ENCODE data around the gene TTYH3. TPM values are rescaled to one million over a fixed set of nuclear protein-coding genes. Genes with fewer than 3 reads are reported as not detected.

The TTYH3 gene
- total RNA-seq, 1 donor from 2014 or later = 170 TPM

- no peak overlapping the region for H3K4me3 Mint-ChIP-seq (ENCODE audit: low read depth)
- TF ChIP-seq, protein P1, sequence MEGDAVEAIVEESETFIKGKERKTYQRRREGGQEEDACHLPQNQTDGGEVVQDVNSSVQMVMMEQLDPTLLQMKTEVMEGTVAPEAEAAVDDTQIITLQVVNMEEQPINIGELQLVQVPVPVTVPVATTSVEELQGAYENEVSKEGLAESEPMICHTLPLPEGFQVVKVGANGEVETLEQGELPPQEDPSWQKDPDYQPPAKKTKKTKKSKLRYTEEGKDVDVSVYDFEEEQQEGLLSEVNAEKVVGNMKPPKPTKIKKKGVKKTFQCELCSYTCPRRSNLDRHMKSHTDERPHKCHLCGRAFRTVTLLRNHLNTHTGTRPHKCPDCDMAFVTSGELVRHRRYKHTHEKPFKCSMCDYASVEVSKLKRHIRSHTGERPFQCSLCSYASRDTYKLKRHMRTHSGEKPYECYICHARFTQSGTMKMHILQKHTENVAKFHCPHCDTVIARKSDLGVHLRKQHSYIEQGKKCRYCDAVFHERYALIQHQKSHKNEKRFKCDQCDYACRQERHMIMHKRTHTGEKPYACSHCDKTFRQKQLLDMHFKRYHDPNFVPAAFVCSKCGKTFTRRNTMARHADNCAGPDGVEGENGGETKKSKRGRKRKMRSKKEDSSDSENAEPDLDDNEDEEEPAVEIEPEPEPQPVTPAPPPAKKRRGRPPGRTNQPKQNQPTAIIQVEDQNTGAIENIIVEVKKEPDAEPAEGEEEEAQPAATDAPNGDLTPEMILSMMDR (IDR thresholded peaks at IDR 0.05; ENCODE audit: unreplicated experiment) = no peak
- no peak overlapping the region for H3K27ac Mint-ChIP-seq
- no peaks in the 10 kb centered on the region for H3K4me1 Mint-ChIP-seq (ENCODE audit: low read depth)
- H3K27me3 Mint-ChIP-seq = no peaks in the 10 kb centered on the region
- peaks cover 32% of the 10 kb centered on the region for H3K36me3 Mint-ChIP-seq (ENCODE audit: insufficient read depth)
- DNase-seq (ENCODE audit: low spot score, unreplicated experiment) = no peak
- H3K9me3 Mint-ChIP-seq (ENCODE audit: low read depth) = no peaks in the 10 kb centered on the region
These were observed 33.5 kb upstream of the TTYH3 start for GRCh38 chr7:2598154-2598823.

DNA sequence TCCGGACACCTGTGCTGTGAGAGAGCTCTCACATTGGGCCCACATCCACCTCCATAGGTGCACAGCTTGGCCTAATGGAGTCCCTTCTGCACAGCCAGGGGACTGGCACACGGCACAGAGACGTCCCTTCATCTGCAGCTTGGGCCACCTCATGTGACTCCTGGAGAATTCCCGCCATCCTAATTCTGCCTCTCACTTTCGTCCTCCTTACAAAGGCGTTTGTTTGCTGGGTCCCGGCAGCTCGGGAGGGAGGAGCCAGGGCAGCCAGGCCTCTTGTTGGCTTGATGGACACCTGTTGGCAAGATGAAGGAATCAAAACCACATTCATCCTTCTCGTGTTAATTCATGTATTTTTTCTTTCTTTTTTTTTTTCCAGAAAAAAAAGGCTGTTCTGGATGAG lies 30.7 kb upstream of the TTYH3 start:
- DNase-seq (ENCODE audit: low spot score, unreplicated experiment) = no peak
- Mint-ChIP-seq H3K4me1 (ENCODE audit: low read depth) (no peaks in the 10 kb centered on the region), H3K36me3 (ENCODE audit: insufficient read depth) (peaks cover 24% of the 10 kb centered on the region), H3K27ac (no peak overlapping the region), H3K4me3 (ENCODE audit: low read depth) (no peak overlapping the region), H3K27me3 (no peaks in the 10 kb centered on the region), H3K9me3 (ENCODE audit: low read depth) (no peaks in the 10 kb centered on the region)
- TF ChIP-seq, protein P1 (IDR thresholded peaks at IDR 0.05; ENCODE audit: unreplicated experiment) = no peak

DNA sequence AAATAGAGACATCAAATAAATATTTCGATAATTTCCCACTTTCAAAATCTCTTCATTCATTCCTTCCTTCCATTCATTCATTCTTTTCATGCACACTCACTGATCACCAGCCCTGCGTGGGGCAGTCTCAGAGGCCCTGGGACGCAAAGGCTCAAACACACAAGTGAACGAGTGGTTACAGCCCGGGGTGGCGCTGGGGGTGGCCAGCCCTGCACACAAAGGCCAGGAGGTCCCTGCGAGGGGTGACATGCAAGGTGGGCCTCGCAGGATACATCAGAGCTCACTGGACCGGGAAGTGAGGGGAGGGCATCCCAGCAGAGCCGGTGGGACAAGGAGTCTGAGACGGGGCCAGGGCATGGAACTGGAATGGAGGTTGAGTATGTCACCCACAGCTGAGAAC lies 29.9 kb upstream of the TTYH3 start:
- DNase-seq (ENCODE audit: low spot score, unreplicated experiment) = no peak
- Mint-ChIP-seq H3K27me3 (no peaks in the 10 kb centered on the region), H3K36me3 (ENCODE audit: insufficient read depth) (peaks cover 18% of the 10 kb centered on the region), H3K4me3 (ENCODE audit: low read depth) (no peak overlapping the region), H3K9me3 (ENCODE audit: low read depth) (no peaks in the 10 kb centered on the region), H3K4me1 (ENCODE audit: low read depth) (no peaks in the 10 kb centered on the region), H3K27ac (no peak overlapping the region)
- TF ChIP-seq, protein P1 (IDR thresholded peaks at IDR 0.05; ENCODE audit: unreplicated experiment) = no peak

DNA sequence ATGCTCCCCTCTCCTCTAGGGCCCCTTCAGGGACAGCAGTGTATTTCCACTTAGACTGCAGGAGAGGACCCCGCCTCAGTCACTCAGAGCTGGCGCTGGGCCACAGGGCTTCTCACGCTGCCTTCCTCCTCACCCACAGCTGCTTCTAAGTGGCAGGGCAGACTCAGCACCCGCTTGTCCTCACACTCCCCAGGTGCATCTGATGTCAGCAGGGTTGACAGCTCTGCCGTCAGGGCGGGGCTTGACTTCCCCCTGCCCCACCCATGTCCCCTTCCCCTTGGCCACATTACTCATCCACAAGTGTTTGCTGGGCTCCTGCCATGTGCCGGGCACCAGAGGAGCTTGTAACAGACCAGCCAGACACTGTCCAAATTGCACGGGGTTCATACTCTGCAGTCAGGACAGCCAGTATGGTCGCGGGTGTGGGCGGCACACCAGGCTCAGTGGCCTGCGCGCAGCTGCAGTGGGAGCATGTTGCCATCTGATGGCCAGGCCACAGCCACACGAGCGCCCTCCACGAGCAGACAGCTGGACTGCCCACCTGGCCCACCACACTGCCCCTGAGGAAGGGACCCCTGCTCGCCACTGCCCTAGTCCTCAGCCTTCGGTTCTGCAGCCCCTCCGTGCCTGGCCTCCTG lies 29.3 kb upstream of the TTYH3 start:
- no peak for DNase-seq (ENCODE audit: low spot score, unreplicated experiment)
- Mint-ChIP-seq H3K4me1 (ENCODE audit: low read depth) (no peaks in the 10 kb centered on the region), H3K36me3 (ENCODE audit: insufficient read depth) (peaks cover 18% of the 10 kb centered on the region)

More for the DNA sequence above, 29.3 kb upstream of the TTYH3 start:
- no peaks in the 10 kb centered on the region for H3K9me3 Mint-ChIP-seq (ENCODE audit: low read depth)
- no peaks in the 10 kb centered on the region for H3K27me3 Mint-ChIP-seq
- no peak overlapping the region for H3K4me3 Mint-ChIP-seq (ENCODE audit: low read depth)
- H3K27ac Mint-ChIP-seq = no peak overlapping the region
- TF ChIP-seq, protein P1 (IDR thresholded peaks at IDR 0.05; ENCODE audit: unreplicated experiment) = no peak

Measured in progenitor cell of endocrine pancreas (in vitro differentiated cells).